ENCODE results near the gene PPARG.

The PPARG gene

DNA sequence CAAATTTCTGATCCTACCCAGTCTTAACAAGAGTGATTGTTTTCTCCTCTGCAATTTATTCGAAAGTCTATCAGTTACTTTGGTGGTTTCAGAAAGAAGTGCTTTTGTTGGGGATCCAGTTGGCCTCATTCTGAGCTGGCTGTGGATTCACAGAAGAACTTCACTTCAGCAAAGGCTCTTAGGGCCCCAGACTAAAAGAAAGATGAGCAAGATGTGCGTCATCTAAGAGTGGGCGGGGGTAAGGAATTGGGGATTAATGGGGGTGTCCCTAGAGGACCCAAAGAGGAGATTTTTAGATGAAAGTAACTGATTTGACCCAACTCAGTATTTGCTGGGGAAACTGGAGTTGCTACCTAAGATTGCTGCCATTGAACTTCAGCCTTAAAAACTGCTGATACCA, 131.5 kb downstream of the PPARG start:
- no peak for DNase-seq

DNA sequence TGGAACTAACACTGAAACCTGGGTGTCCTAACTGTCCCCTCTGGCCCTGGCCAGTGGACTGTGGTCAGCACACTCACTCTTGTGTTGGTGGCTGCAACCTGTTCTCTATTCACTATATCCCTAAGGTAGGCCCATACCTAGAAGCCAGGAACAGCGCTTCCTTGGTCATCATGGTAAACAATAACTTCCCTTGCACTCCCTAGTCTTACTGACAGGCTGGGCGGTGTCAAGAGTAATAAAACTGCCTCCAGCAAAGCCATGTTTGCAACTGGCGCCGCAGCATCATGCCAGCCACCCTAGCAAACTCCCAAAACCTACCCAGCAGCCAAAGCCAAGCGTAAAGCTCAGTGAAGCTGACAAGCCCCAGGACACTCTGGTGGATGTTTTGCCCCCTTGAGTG, 132.3 kb downstream of the PPARG start:
- DNase-seq, result no peak

DNA sequence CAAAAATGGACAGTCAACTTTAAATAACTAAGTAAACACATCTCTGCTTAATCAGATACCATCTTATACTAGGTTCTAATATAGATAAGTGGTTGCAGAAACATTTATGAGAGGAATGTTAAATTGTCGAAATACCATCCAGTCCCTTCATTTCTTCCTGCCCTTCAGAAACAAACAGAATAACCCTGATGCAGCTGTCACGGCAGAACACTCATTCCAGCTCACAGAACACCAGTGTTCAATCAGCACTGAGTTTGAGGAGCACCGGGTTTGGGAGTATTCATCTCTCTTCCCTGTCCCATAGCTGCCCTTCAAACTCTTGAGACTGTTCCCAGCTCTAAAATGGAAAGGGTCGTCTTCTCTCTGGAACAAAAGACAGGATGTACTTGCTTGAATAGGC, 134.3 kb downstream of the PPARG start:
- no peak for DNase-seq

DNA sequence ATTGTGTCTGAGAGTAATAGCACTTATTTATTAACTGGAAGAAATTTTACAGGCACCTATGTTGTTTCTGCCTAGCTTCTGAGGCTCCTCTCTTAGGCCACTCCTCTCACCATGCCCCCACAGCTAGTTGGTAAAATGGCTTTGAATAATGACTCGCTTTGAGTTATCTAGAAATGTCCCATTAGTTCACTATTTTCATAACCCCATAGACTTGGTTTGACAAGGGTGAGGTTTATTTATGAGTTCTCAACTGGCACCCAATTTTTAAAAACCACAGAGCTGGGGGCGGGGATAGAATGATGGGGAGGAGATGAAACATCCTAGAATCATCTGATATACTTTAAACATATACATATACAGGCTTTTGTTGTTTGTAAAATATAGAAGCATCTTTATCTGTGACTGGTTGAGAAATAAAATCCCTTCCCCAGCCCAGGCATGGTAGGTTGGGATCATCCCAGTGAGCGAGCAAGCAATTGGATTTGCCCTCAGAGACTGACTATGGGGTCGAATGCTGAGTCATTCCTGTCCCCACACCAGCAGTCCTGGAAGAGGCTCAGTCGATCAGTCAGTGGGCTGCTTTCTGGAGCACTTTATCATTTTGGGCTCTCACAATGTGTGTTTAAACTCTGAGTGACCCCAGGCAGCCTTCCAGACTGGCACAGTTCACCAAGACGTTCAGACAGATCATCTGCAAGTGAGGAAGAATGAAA, 135.2 kb downstream of the PPARG start:
- peak; percentile 65 for DNase-seq

DNA sequence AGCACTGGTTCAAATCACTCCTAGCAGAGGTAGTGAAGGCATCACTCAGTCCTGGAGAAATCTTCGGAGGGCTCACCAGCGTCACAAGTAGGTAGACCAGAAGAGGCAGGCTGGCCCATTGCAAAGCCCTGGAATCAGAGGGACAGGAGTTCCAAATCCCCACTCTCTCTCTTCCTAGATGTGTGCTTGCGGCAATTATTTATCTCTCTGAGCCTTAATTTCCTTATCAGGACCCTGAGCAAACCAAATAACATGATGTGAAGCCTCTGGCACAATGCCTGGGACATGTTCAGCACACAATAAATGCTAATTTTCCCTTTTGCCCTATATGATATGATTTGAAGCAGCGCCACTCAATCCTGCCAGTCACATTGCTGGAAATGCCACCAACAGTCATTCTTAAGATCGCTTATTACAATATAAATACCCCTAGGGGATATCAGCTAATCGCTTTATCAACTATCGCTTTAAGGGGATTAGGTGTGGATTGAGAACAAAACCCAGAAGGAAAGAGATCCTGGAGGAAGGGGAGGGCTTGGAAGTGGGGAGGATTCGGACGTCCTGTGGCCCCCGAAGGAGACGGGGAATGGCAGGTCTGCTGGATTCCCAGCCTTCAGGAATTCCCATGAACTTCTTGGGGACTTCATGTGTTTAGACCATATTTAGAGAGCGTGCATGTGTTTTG, 135.9 kb downstream of the PPARG start:
- no peak for DNase-seq

DNA sequence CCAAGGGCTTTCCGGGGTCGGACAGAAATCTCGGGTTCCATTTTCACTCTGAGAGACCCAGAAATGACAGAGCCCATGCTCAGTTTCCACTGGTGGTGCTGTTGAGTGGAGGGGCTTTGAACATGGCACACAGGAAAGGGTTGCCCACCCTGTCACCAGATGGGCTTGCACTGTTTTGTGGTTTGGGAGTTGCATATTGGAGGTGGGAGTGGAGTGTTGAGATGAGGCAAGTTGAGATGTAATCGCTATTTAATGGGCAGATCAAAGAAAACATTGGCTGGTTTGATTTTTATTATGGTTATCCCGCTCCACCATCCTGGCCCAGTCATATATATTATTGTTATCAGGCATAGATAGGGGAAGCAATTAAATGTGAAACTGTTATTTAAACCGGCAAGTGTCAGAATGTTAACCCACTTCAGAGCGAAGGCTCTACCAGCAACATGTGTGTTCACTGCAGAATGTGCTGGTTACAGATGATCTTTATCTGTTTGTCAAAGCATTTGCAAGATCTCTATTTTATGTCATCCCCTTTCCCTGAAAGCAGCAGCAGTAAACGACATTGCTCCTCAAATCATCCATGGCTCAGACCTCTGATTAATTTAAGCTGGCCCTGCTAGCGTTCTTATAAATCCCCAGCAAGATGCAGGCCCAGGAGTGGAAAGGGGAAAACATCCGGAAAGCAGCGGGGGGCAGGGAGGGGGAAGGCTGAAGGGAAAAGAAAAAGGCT, 137.1 kb downstream of the PPARG start:
- no peak for DNase-seq

DNA sequence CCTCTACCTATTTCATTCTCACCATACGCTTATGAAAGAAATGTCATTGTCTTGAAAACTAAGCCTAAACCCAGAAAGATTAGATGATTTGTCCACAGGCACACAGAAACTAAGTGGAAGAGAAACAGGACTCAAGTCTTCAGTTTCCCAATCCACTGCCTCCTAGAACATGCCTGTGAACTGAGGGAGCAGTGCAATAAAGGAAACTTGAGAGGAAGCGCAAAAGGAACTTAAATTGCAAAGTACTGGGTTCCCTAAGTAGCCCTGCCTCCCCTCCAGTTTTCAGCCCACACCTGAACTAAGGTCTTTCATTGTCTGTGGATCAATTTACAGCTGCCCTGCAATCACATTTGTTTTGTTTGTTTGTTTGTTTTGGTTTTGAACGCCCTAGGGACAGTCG, 138.7 kb downstream of the PPARG start:
- no peak for DNase-seq

DNA sequence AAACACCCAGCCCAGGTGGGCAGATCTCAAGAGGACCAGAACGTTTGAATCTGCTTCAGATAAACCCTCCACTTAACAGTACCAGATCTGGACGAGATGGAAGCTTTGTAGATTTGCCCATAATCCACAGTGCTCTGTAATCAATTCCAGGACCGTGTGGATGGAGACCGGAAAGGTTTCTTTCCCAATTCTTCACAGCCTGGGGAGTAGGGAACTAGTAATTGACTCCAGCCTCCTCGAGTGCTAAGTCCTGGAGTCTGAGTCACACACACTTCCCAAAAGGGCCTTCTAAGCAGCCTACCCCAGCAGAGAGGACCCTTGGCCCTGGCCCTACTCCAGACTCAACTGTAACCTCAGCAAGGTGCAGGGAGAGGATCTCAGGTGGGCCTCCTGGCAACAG, 139.3 kb downstream of the PPARG start:
- DNase-seq, result no peak

DNA sequence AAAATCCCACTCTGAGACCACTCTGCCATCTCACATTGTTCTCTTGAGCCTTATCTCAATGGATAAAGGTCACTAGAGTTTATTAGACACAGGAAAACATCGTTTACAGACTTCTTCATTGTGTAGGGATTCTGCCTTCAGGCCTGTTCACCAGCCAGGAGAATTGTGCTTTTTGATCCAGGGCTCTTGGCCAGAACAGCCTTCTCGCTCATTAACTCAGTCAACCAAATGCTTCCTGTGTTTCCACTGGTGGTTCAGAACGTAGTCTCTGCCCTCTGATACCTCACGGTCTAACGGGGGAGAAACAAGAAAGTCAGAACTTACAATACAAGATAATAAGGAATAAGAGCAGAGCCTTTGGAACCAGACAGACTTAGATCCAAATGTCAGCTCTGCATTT, 141.2 kb downstream of the PPARG start:
- no peak for DNase-seq

DNA sequence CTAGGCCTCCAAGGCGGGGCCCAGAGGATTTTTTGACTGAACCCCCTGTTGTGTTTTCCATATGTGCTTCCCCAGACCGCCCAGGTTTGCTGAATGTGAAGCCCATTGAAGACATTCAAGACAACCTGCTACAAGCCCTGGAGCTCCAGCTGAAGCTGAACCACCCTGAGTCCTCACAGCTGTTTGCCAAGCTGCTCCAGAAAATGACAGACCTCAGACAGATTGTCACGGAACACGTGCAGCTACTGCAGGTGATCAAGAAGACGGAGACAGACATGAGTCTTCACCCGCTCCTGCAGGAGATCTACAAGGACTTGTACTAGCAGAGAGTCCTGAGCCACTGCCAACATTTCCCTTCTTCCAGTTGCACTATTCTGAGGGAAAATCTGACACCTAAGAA, 145.0 kb downstream of the PPARG start:
- DNase-seq, result no peak

DNA sequence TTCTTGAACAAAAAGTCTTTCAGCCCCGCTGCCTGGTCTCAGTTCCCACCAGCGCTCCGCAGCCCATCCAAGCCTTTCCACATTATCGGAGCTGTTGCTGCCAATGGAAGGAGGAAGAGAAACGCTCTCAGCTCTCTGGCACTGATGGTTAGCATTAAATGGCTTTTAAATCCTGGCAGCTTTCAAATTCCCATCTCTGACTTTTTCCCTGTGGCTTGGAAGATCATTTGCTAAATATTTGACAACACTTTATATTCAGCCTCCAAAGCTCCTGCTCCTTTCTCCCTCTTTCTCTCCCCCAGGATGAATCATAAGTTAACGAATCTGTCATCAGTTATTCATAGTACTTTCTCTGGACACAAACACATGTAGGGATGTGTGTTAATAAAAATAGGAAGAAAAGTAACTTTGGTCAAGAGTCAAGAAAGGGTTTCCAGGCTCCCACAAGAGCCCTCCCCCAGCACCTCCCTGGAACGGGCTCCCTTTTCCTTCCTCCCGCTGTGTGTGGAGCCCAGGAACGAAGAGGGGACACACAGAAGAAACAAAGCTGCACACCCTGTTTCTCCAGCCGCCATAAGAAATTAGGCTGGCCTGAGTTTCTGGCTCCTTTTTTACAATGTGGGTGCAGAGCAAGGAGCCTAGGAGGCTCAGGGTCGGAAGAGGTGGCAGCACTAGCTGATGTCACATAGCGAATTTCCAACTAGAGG, 147.8 kb downstream of the PPARG start:
- no peak for DNase-seq

DNA sequence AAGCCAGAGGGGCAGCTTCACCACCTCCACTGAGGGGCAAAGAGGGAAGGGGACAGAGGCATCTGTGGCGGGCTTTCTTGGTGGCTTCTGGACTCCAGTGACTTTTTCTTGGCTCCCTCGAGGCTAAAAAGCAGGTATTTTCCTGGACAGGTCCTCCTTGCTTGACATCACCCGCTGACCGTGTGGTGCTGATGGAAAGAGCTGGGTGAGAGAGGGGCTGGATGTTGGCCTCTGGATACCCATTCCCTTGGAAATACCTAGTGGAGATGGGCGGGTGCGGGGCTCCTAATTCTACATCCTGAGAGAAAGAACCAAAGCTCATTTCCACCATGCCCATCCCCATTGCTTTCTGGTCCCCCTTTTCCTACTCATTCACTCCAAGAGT, 148.3 kb downstream of the PPARG start:
- DNase-seq, result no peak

DNA sequence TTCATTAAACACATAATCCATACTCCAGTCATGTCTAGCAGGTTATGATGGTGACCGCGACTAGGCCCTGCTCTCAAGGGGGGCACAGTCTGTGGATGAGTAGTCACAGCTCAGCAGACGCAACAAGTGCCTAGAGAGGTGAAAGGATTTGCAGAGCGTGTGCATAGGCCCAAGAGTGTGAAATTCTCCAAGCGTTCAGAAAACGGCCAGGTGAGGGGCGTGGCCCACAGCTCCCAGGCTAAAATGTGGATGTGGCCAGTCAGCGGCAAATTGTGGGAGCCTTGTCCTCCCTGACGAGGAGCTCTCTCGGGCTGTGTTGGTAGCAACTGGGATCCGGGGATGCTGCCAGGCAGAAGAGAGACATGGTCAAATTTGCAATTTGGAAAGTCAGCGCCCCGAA, 149.0 kb downstream of the PPARG start:
- DNase-seq, result no peak

DNA sequence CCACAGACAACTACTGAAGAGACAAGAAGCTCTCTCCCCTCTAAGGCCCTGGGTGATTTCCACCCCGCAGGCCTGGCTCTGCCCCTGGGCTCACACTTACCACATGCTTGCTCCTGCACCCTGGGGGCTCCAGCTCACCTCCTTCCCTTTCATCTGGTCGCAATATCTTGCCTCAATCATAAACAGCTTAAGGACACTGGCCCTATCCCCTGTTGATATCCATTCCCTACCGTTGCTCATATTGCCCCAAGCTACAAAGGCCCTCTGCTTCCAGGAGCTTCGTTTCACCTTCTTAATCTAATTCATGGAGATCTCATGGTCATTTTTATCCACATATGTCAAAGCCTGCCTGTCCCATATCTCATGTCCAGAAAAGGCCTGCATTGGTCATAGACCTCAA, 149.4 kb downstream of the PPARG start:
- no peak for DNase-seq

DNA sequence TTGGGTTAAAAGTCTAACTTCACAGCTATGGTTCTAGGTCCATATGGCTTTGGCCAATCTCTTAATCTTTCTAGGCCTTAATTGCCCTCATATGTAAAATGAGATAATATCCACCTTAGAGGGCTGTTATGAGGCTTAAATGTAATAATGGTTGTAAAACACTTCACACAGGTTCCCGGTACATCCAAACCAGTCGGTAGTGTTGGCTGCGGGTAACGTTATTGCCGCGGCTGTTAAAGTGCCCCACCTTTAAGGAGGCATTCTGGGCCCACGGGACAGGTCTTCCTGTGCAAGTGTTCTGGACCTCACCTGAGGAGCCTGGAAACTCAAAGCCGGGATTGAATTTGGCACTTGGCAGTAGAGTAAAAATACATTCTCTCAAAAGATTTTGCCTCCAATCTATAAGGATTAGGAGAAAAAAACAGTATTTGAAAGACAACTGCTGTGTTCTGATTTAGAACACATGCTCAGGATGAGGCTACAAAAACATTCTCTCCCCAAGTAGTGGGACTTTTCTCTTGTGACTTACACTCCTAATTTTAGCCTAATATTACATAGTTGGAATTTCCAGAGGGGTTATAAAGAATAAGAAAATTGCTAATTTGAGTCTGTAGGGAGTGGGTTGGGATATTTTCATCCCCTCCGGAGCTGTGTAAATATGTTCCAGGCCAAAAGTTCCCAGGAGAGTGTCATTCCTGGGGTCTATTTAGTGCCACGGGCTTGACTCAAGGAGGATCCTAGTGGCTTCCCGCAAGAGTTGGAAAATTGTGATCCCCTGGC, 150.5 kb downstream of the PPARG start:
- DNase-seq, result no peak

DNA sequence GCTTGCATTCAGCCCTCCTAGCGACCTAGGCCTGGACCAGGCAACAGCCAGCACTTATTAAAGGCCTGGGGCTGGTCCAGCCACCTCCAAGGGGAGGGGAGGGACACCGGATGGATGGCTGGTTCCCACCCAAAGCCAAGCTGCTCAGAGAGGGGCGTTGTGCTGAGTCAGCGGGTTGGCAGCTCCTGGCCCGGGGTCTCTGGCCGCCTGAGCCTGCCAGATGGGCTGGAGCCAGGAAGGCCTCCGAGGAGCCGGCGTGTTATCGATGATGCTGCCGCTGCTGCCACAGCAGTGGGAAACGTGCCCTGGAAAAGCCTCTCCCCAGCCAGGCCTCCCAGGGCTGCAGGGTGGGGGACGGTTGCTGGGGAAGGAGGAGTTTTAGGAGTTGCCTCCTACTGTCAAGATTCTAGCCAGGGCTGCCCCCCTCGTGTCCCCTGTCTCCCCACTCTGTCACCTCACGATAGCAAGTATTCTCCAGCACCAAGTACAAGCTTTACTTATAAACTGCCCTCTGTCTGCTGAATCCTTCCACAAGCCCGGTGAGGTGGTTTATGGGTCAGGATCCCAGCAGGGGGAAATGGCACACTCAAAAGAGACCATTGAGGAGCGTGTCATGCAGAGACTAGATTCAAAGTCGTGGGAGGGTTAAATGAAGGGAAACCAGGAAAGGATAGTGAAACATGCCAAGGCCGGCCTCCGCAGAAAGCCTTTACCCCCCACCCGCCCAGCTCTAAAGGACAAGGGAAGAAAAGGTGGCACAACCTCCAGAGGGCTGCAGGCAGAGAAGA, 152.3 kb downstream of the PPARG start:
- DNase-seq, result no peak

DNA sequence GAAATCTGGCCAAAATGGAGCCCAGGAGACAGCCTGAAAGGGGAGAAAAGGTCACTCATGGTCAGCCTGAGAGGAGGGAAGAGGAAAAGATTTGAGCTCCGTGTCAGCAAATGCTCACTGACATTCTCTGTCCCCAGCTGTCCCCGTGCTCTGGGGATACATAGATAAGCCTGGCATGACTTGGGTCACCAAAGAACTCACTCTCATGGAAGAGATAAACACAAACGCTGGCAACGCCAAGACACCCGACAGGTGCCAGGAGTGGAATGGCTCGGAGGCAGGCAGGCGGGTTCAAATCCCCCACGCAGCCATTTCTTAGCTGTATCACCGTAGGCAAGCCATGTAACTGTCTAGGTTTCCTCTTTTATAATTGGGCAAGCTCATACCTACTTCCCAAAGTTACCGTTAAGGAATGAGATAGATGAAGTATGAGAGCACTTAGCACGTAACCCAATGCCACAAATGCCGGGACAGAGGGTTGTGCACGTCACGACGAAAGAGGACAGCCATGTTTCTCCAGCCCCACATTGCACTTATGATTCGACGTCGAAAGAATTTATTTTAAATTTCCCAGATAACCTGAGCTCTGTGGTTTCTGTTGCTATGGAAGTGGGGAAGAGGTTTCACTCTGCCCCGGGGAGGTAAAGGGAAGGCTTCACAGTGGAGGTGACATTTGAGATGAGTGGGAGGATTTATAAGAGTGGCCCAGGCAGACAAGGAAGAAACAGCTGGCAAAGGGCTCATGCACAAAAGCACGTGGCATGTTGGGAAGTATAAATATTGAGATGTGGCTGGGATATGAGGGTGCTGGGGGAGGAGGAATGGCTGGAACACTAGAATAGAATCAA, 154.0 kb downstream of the PPARG start:
- DNase-seq, result peak; percentile 34

DNA sequence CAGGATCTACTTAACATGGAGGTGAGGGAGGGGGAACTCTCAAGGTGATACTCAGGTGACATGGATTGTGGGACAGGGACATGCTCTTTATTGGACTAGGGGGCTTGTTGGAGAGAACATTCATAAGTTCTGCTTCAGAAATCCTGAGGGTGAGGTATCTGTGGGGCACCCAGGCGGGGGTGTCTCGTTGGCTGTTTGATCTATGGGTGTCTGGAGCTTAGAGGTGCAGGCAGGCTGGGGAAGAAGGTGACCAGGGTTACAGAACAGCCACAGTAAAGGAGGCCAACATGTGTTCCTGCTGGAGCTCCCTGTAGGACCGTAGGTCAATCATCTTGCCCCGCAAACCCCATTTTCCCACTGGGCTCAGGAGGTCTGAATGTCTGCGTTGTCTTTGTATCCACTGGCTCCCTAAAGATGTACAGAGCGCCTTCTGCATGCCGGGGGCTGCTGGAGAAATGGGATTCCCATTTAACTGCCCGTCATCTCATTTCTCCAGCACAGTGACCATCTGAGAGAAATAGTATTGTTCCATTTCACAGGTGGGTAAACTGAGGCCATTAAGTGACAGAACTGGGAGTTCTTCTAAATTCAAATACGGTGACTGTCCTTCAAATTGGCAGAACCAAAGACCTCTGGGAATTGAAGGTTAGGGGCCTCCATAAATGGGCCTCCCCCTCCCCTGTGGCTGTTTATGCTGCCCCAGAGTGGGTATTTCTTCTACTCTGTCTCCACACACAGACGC, 155.1 kb downstream of the PPARG start:
- no peak for DNase-seq

DNA sequence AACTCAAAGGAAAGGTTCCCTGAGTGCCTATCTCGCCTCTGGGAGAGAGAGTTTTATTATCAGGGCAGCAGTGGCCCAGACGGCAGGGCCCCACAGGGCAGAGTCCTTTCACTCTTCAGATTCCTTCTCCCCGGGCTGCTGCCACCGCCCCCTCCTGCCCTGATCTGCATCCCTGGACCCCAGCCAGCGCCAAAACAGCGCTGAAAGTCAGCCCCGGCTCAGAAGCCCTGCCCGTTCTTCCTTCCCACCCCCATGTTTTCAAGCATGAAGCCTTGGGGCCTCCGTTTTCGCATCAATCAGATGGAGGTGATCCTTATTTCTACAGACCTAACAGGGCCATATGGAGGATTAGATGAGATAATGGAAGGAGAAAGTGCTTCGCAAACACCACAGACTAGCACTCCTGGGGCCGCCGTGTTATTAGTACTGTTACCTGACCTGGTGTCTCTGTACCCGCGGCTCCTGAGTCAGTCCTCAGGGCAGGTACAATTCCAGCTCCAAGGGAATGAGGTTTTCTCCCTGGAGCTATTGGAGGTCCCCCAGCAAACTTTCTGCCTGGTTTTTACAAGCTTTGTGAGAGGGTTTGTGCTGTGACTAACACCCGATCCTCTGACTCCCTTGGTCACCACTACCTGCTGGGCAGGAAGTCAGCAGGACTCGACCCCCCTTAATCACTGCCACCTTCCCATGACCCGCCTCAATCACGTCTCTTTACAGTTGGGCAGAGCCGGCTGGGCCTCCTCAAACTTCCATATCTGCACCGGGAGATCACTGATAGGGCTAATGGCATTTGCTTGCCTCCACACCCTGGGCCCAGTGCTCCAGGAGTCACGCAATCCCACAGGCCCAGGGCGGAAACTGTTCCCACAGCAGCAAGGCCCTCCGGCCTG, 156.0 kb downstream of the PPARG start:
- no peak for DNase-seq

All from NCI-H226 (cell line).